Measurements from ENCODE around the gene LRMDA. TPM values are rescaled to one million over a fixed set of nuclear protein-coding genes. Genes with fewer than 3 reads are reported as not detected.

LRMDA gene
- polyA plus RNA-seq, 2 of the 4 experiments (the other 2 are of a cell fraction) = 4.6 to 5.2 TPM

GRCh38 chr10:75427951-75428350 is 3.5 kb upstream of the LRMDA start:
- H3K4me3 ChIP-seq = no peak overlapping the region
- 79% methylated on average over 3 of the region's 3 CpGs for WGBS (ENCODE audit: missing lambda C conversion rate)
- H3K4me1 ChIP-seq = peaks cover 50% of the 10 kb centered on the region
- peak overlapping the region; percentile 90 to 95; a peak in 5 of 6 replicates for H3K27ac ChIP-seq
- POLR2A ChIA-PET = interaction anchor here (0.7 to 1.0 kb wide), 2 partner anchors 16 to 26 kb away, joined by 3 to 6 read pairs; partner anchors contain the start of gene ZNF503
- CTCF ChIA-PET = interaction anchor here (0.6 to 1.2 kb wide), 5 partner anchors 11 to 884 kb away, joined by 3 read pairs; no protein-coding TSS in a partner anchor
- ATAC-seq = no peak
- no peak for FAIRE-seq
- H3K9me3 ChIP-seq = no peaks in the 10 kb centered on the region
- DNase-seq (ENCODE audit: low read depth in 1 of 2, low spot score in 1 of 2) = no peak
- no peak for TF ChIP-seq JUN (IDR thresholded peaks at IDR 0.05)
- TF ChIP-seq POLR2AphosphoS2 (conservative IDR thresholded peaks at IDR 0.05; ENCODE audit: low read length) = no peak
- no peak for TF ChIP-seq FOSL2 (IDR thresholded peaks at IDR 0.05)
- no peak for TF ChIP-seq FOSL2 (CRISPR knock-in tag; IDR thresholded peaks at IDR 0.05)
- no peak for TF ChIP-seq HMGXB4 (CRISPR knock-in tag; IDR thresholded peaks at IDR 0.05; ENCODE audit: borderline replicate concordance)
- TF ChIP-seq RARB (CRISPR knock-in tag; IDR thresholded peaks at IDR 0.05) = no peak
- TF ChIP-seq EHMT2 (IDR thresholded peaks at IDR 0.05; ENCODE audit: low read depth) = no peak
- TF ChIP-seq BHLHE40 (IDR thresholded peaks at IDR 0.05; ENCODE audit: low read depth, low read length) = no peak
- TF ChIP-seq NFE2L2 (conservative IDR thresholded peaks at IDR 0.05; ENCODE audit: low read length) = no peak
- TF ChIP-seq ESRRA (IDR thresholded peaks at IDR 0.05; ENCODE audit: borderline replicate concordance, low read length) = no peak
- TF ChIP-seq HOXB13 (CRISPR knock-in tag; IDR thresholded peaks at IDR 0.05; ENCODE audit: low read depth) = no peak
- no peak for TF ChIP-seq E2F6 (IDR thresholded peaks at IDR 0.05; ENCODE audit: borderline replicate concordance, low read depth)
- no peak for TF ChIP-seq NR3C1 (IDR thresholded peaks at IDR 0.05)
- TF ChIP-seq CHD2 (IDR thresholded peaks at IDR 0.05; ENCODE audit: low read length, partially characterized antibody) = no peak
- no peak for TF ChIP-seq TP53 (CRISPR knock-in tag; IDR thresholded peaks at IDR 0.05)
- no peak for TF ChIP-seq CBX8 (IDR thresholded peaks at IDR 0.05)
- TF ChIP-seq TFCP2L1 (CRISPR knock-in tag; IDR thresholded peaks at IDR 0.05) = no peak
- TF ChIP-seq MYC (IDR thresholded peaks at IDR 0.05; ENCODE audit: borderline replicate concordance, low read length) = no peak
- peak overlapping the region; percentile 78; the same call in 2 of the 3 replicates for H3K4me2 ChIP-seq

GRCh38 chr10:75428434-75429158 is 2.8 kb upstream of the LRMDA start:
- TF ChIP-seq EP300 (IDR thresholded peaks at IDR 0.05) (no peak), FOSL2 (IDR thresholded peaks at IDR 0.05) (no peak), FOSL2 (CRISPR knock-in tag; IDR thresholded peaks at IDR 0.05) (peak; percentile 46)
- ChIA-PET POLR2A (interaction anchor here (0.7 to 1.0 kb wide), 2 partner anchors 17 to 27 kb away, joined by 3 to 6 read pairs; partner anchors contain the start of gene ZNF503), CTCF (interaction anchor here (0.6 to 1.5 kb wide), 8 partner anchors 9 to 884 kb away, joined by 3 to 4 read pairs (median 3); no protein-coding TSS in a partner anchor)
- no peak overlapping the region for H3K4me3 ChIP-seq
- ATAC-seq (peak; percentile 32 to 55; a peak in 5 of 6 replicates), DNase-seq (ENCODE audit: low read depth in 1 of 2, low spot score in 1 of 2) (peak; percentile 41 to 78), FAIRE-seq (no peak)
- 40% methylated on average over 9 of the region's 9 CpGs for WGBS (ENCODE audit: missing lambda C conversion rate)
- peaks cover 50% of the 10 kb centered on the region for H3K4me1 ChIP-seq
- peak overlapping the region; percentile 90 to 95 for H3K27ac ChIP-seq
- H3K9me3 ChIP-seq = no peaks in the 10 kb centered on the region
- H3K4me2 ChIP-seq = peak overlapping the region; percentile 78

GRCh38 chr10:75429159-75429827 is 2.1 kb upstream of the LRMDA start:
- ChIA-PET CTCF (interaction anchor here (0.7 to 2.0 kb wide), 6 partner anchors 9 to 607 kb away, joined by 3 to 6 read pairs (median 4); no protein-coding TSS in a partner anchor), POLR2A (interaction anchor here (1.0 to 2.9 kb wide), 3 partner anchors 20 to 28 kb away, joined by 4 to 34 read pairs (median 6); partner anchors contain the start of gene ZNF503)
- 73% methylated on average over 5 of the region's 5 CpGs for WGBS (ENCODE audit: missing lambda C conversion rate)
- H3K4me2 ChIP-seq = peak overlapping the region; percentile 78
- TF ChIP-seq ZFP36 (IDR thresholded peaks at IDR 0.05; ENCODE audit: borderline replicate concordance, partially characterized antibody) (peak; percentile 44), RARB (CRISPR knock-in tag; IDR thresholded peaks at IDR 0.05) (no peak), MAFK (IDR thresholded peaks at IDR 0.05; ENCODE audit: partially characterized antibody) (no peak)
- H3K27ac ChIP-seq = peak overlapping the region; percentile 90 to 95
- ATAC-seq (no peak), FAIRE-seq (no peak), DNase-seq (ENCODE audit: low read depth in 1 of 2, low spot score in 1 of 2) (no peak)
- H3K9me3 ChIP-seq = no peaks in the 10 kb centered on the region
- H3K4me3 ChIP-seq = no peak overlapping the region
- H3K4me1 ChIP-seq = peaks cover 50% of the 10 kb centered on the region

All from A549 (cell line).